Neuronal stem cell (in vitro differentiated cells): Measurements from ENCODE around the gene TNNT1.
A peak's percentile ranks its signal among the peaks of the same experiment; 100 is the strongest.

ENCODE experiments used
- DNase-seq: peaks from one replicate; pipeline ENCODE4 v3.0.0-alpha.2; 2013; ENCODE audit warnings: low spot score
- H2AFZ ChIP-seq: one replicate; pipeline ENCODE4 v1.6.1; 2013; ENCODE audit warnings: mild to moderate bottlenecking, low read length, inconsistent platforms
- H2AK5ac ChIP-seq: 2 replicates; pipeline ENCODE4 v1.6.1; 2013; ENCODE audit warnings: low read depth, mild to moderate bottlenecking, inconsistent platforms, low read length, moderate library complexity, mixed read lengths
- H2BK120ac ChIP-seq: 2 replicates; pipeline ENCODE4 v1.6.1; 2013; ENCODE audit warnings: low read depth, mild to moderate bottlenecking, inconsistent platforms, low read length, moderate library complexity, mixed read lengths
- H2BK12ac ChIP-seq: one replicate; pipeline ENCODE4 v1.6.1; 2013; ENCODE audit warnings: low read length, inconsistent platforms
- H2BK15ac ChIP-seq: 2 replicates; pipeline ENCODE4 v1.6.1; 2013; ENCODE audit warnings: mild to moderate bottlenecking, low read length, inconsistent platforms, mixed read lengths
- H2BK5ac ChIP-seq: one replicate; pipeline ENCODE4 v1.6.1; 2013; ENCODE audit warnings: inconsistent platforms, mild to moderate bottlenecking, low read length, moderate library complexity
- H3K14ac ChIP-seq: one replicate; pipeline ENCODE4 v1.6.1; 2013; ENCODE audit warnings: low read length, inconsistent platforms
- H3K18ac ChIP-seq: 2 replicates; pipeline ENCODE4 v1.6.1; 2013; ENCODE audit warnings: low read length, inconsistent platforms
- H3K23ac ChIP-seq: 2 replicates; pipeline ENCODE4 v1.6.1; 2013; ENCODE audit warnings: low read depth, mild to moderate bottlenecking, mixed read lengths, low read length, inconsistent platforms; ENCODE audit not compliant: poor library complexity
- H3K27ac ChIP-seq: replicated peaks from 3 replicates; pipeline ENCODE4 v1.5.1; 2013; ENCODE audit warnings: low read length, inconsistent platforms
- H3K27me3 ChIP-seq, 3 experiments: 2 replicates each; pipeline ENCODE4 v1.6.1; 2013; ENCODE audit warnings: low read length in 3 of 3, mild to moderate bottlenecking in 2 of 3, inconsistent platforms in 1 of 3, low read depth in 1 of 3, mixed read lengths in 1 of 3, moderate library complexity in 1 of 3; ENCODE audit not compliant: control insufficient read depth in 3 of 3, insufficient read depth in 3 of 3
- H3K36me3 ChIP-seq, 2 donors: replicated peaks in 1 of 2; 2 replicates each; pipeline ENCODE4 v1.6.1; 2013; ENCODE audit warnings: low read length in 2 of 2; ENCODE audit not compliant: control insufficient read depth in 2 of 2, insufficient read depth in 2 of 2
- H3K4ac ChIP-seq: 2 replicates; pipeline ENCODE4 v1.6.1; 2013; ENCODE audit warnings: inconsistent platforms, mild to moderate bottlenecking, low read length, moderate library complexity
- H3K4me1 ChIP-seq, 2 donors: 1 replicate in 1 of 2; 2 replicates in 1 of 2; pipeline ENCODE4 v1.6.1; 2013; ENCODE audit warnings: low read length in 2 of 2, low read depth in 1 of 2; ENCODE audit not compliant: control insufficient read depth in 2 of 2, insufficient read depth in 1 of 2
- H3K4me2 ChIP-seq: one replicate; pipeline ENCODE4 v1.6.1; 2013; ENCODE audit warnings: mild to moderate bottlenecking, low read length, inconsistent platforms; ENCODE audit not compliant: insufficient read depth, poor library complexity, severe bottlenecking
- H3K4me3 ChIP-seq, 2 donors: 2 replicates each; pipeline ENCODE4 v1.5.1; 2013; ENCODE audit warnings: low read length in 2 of 2, mild to moderate bottlenecking in 2 of 2, inconsistent platforms in 1 of 2, moderate library complexity in 1 of 2
- H3K79me1 ChIP-seq: one replicate; pipeline ENCODE4 v1.6.1; 2013; ENCODE audit warnings: low read depth, mild to moderate bottlenecking, inconsistent platforms, low read length, moderate library complexity
- H3K9ac ChIP-seq: one replicate; pipeline ENCODE4 v1.6.1; 2013; ENCODE audit warnings: mild to moderate bottlenecking, low read depth, low read length, inconsistent platforms; ENCODE audit not compliant: poor library complexity
- H3K9me3 ChIP-seq, 2 donors: replicated peaks in 1 of 2; 2 replicates each; pipeline versions ENCODE3 to v1.6.1; 2013; ENCODE audit warnings: low read length in 2 of 2, mild to moderate bottlenecking in 2 of 2, inconsistent platforms in 1 of 2, low read depth in 1 of 2, mixed read lengths in 1 of 2, moderate library complexity in 1 of 2; ENCODE audit not compliant: control insufficient read depth in 2 of 2, insufficient read depth in 1 of 2
- H4K8ac ChIP-seq: one replicate; pipeline ENCODE4 v1.6.1; 2013; ENCODE audit warnings: low read depth, mild to moderate bottlenecking, inconsistent platforms, low read length, moderate library complexity
- H4K91ac ChIP-seq: one replicate; pipeline ENCODE4 v1.6.1; 2013; ENCODE audit warnings: low read length, low read depth, mild to moderate bottlenecking, inconsistent platforms; ENCODE audit not compliant: poor library complexity
- WGBS, 2 donors: extraction: QIAGEN DNeasy Blood & Tissue Kit; methylation state at CpG; one replicate each; pipeline ENCODE4 v1.1.7; 2013; ENCODE audit warnings: missing lambda C conversion rate in 2 of 2, mixed read lengths in 1 of 2; ENCODE audit not compliant: insufficient read length in 2 of 2, insufficient replicate concordance in 1 of 2; ENCODE audit errors: extremely low coverage in 2 of 2; 5-methylcytosine and 5-hydroxymethylcytosine counted together

TNNT1 gene

GRCh38 chr19:55091126-55091910 is 57.7 kb downstream of the TNNT1 start:
- WGBS, 2 donors, result no CpG with 5 or more reads among the region's 32 CpGs
- no peak overlapping the region for H3K4me2 ChIP-seq
- H3K4me1 ChIP-seq, result peaks cover 13 to 38% of the 10 kb centered on the region in 2 donors
- no peak overlapping the region for H2AFZ ChIP-seq
- H2AK5ac ChIP-seq, result peak overlapping the region; percentile 96
- H3K14ac ChIP-seq, result no peak overlapping the region
- H3K79me1 ChIP-seq, result peaks cover 3% of the 10 kb centered on the region
- peak overlapping the region; percentile 94 for H3K18ac ChIP-seq
- peak overlapping the region; percentile 95 for H3K4ac ChIP-seq
- H4K91ac ChIP-seq, result no peak overlapping the region
- peak overlapping the region; percentile 58 for H2BK15ac ChIP-seq
- no peak overlapping the region for H2BK12ac ChIP-seq
- H3K9me3 ChIP-seq, result no peaks in the 10 kb centered on the region
- no peak overlapping the region for H3K23ac ChIP-seq
- H3K27me3 ChIP-seq, result no peaks in the 10 kb centered on the region
- H3K9ac ChIP-seq, result peak overlapping the region; percentile 81
- no peak overlapping the region for H4K8ac ChIP-seq
- H2BK5ac ChIP-seq, result peak overlapping the region; percentile 94
- peak overlapping the region; percentile 70 for H3K27ac ChIP-seq
- H3K4me3 ChIP-seq, result no peak overlapping the region
- H3K36me3 ChIP-seq, result peaks cover 19 to 40% of the 10 kb centered on the region in 2 donors
- DNase-seq, result no peak
- H2BK120ac ChIP-seq, result no peak overlapping the region

DNA sequence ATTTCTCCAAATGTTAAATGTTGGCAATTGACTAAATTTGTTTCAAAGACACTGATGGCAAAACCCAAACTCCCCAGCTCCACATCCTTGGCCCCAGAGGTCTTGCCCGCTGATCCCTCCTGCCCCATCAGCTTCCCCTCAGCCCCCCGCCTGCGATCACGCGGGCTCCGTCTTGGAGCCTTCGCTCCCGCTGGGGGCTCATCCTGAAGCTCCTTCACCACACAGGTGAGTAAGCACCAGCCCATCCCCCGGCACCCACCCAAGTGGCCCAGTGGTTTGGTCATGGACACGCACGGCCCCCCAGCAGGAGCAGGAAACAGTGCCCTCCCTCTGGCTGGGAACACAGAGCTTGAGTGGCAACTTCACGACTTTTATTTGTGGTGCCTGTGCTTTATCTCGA is 58.4 kb downstream of the TNNT1 start:
- H3K14ac ChIP-seq, result no peak overlapping the region
- H3K4ac ChIP-seq, result no peak overlapping the region
- H3K36me3 ChIP-seq, result peaks cover 19 to 38% of the 10 kb centered on the region in 2 donors
- H3K4me3 ChIP-seq, result no peak overlapping the region
- H3K4me2 ChIP-seq, result no peak overlapping the region
- no peak overlapping the region for H4K8ac ChIP-seq
- no peak overlapping the region for H3K27ac ChIP-seq
- no peak overlapping the region for H4K91ac ChIP-seq
- H3K9me3 ChIP-seq, result no peaks in the 10 kb centered on the region
- no CpG with 5 or more reads among the region's 13 CpGs for WGBS, 2 donors
- H2AFZ ChIP-seq, result no peak overlapping the region
- no peak overlapping the region for H3K9ac ChIP-seq
- no peak overlapping the region for H2BK5ac ChIP-seq
- peaks cover 3% of the 10 kb centered on the region for H3K79me1 ChIP-seq
- no peak overlapping the region for H3K18ac ChIP-seq
- no peak overlapping the region for H2BK120ac ChIP-seq
- H2AK5ac ChIP-seq, result peak overlapping the region; percentile 96
- DNase-seq, result no peak
- H3K23ac ChIP-seq, result no peak overlapping the region
- H3K4me1 ChIP-seq, result peaks cover 19 to 42% of the 10 kb centered on the region in 2 donors
- H2BK15ac ChIP-seq, result no peak overlapping the region
- H2BK12ac ChIP-seq, result no peak overlapping the region
- H3K27me3 ChIP-seq, result peaks cover 0 to 7% (median 5%) of the 10 kb centered on the region in 3 experiments

DNA sequence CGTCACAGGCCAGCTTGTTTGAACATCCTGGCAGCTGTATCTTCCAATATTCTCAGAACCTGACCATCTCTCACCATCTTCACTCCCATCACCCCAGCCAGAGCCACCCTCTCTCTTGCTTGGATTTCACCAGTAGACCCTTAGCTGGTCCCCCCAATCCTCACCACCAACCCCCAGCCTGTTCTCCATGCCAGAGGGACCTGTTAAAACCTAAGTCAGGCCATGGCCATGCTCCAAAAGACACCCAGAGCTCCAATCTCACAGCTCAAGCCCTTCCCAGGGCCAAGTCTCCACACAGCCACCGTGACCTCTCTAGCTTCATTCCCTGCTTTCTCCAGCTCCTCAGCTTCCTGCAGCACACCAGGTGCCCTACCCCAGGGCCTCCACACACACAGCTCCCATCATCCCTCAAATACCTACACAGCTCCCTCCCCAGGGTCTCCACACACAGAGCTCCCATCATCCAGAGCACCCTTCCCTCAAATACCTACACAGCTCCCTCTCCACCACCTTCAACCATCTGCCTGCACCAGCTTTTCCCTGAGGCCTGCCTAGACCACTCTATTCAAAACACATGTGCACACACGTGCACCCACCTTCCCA is 59.6 kb downstream of the TNNT1 start:
- DNase-seq, result no peak
- Histone ChIP-seq H3K23ac (no peak overlapping the region), H3K27me3 (peaks cover 0 to 15% (median 11%) of the 10 kb centered on the region in 3 experiments), H2AK5ac (no peak overlapping the region), H3K18ac (no peak overlapping the region), H4K8ac (no peak overlapping the region), H2BK120ac (no peak overlapping the region), H3K4ac (no peak overlapping the region), H3K4me3 (no peak overlapping the region), H3K14ac (no peak overlapping the region), H3K79me1 (peaks cover 3% of the 10 kb centered on the region), H3K27ac (no peak overlapping the region), H3K4me1 (peaks cover 19 to 34% of the 10 kb centered on the region in 2 donors), H3K36me3 (peaks cover 15 to 26% of the 10 kb centered on the region in 2 donors), H2BK15ac (no peak overlapping the region), H3K9ac (no peak overlapping the region), H3K9me3 (no peaks in the 10 kb centered on the region), H4K91ac (no peak overlapping the region), H2BK5ac (no peak overlapping the region), H3K4me2 (no peak overlapping the region), H2BK12ac (no peak overlapping the region), H2AFZ (no peak overlapping the region)
- WGBS, 2 donors, result no CpG with 5 or more reads among the region's 3 CpGs
